ENCODE data around the gene LRRC15.

Gene LRRC15

GRCh38 chr3:194330160-194330559 is 39.4 kb downstream of the LRRC15 start:
- no peak for DNase-seq

DNA sequence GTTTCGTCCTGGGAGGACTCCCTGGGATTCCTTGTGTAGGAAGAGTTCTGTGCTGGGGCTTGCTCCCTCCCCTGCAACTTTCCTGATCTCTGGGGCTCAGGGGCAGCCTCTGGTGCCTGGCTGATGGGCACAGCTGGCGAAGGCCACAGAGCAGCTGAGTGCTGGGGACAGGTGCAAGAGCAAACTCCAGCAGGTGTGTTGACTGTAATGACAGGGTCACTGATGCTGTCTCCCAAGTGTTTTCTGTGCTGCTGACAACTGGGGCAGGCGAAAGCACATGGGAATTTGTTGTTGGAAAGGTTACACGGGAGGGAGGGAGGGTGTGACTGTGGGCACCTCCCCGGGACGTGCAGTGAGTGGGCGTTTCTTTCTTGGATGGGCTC is 40.0 kb downstream of the LRRC15 start:
- DNase-seq, result no peak

- no peak for DNase-seq
These were observed 40.5 kb downstream of the LRRC15 start for GRCh38 chr3:194328942-194329582.

- no peak for DNase-seq
These were observed 41.4 kb downstream of the LRRC15 start for GRCh38 chr3:194328053-194328657.

DNA sequence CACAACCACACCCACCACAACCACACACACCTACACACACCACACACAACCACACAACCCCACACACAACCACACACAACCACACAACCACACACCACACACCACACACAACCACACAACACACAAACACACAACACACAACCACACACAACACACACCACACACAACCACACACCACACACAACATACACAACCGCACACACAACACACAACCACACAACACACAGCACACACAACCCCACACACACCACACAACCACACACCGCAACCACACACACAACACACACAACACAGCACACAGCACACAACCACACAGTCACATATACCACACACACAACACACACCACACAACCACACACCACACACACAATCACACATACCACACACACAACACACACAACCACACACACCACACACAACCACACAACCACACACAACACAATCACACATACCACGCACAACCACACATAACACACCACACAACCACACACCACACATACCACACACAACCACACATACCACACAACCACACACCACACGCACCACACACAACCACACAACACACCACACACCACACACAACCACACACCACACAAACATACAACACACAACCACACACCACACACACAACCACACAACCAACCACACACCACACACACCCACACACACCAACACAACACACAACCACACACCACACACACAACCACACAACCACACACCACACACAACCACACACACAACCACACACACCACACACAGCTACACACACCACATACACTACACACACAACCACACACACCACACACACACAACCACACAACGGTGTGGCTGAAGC is 42.1 kb downstream of the LRRC15 start:
- DNase-seq, result no peak

DNA sequence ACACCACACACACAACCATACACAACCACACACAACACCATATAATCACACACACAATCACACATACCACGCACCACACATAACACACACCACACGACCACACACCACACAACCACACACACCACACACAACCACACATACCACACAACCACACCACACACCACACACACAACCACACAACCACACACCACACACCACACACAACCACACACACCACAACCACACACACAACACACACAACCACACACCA is 42.6 kb downstream of the LRRC15 start:
- no peak for DNase-seq

DNA sequence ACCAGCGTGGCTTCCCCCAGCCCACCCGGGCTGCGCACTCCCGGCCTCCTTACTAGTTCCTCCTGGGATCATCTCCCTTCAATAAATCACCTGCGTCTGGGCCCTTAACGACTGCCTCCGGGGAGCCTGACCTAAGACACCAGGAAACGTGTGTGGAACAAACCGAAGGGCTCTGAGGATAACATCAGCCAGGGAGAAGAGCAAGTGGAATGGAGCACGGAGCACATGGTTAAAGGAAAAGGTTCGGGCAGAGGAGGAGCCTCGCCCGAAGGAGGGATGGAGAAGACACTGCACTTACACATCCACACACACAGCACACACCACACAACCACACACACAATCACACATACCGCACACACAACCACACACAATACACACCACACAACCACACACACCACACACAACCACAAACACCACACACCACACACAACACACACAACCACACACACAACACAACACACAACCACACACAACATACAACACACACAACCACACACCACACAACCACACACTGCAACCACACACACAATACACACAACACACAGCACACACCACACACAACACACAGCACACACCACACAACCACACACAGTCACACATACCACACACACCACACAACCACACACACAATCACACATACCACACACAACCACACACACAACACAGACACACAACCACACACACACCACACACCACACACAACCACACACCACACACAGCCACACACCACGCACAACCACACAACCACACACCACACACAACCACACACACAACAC is 43.2 kb downstream of the LRRC15 start:
- peak; percentile 39 for DNase-seq

GRCh38 chr3:194325424-194326153 is 44.0 kb downstream of the LRRC15 start:
- peak; percentile 37 for DNase-seq

DNA sequence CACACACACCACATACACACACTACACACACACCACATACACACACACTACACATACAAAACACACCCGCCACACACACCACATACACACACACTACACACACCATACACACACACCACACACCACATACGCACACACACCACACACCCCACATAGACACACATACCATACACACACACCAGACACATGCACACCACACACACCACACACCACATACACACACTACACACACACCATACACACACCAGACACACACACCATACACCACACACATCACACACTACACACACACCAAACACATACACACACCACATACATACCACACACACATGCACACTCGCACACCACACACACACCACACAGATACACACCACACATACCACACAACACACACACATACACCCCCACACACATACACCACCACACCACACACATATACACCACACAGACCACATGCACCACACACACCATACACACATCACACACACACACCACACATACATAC is 44.7 kb downstream of the LRRC15 start:
- DNase-seq, result no peak

DNA sequence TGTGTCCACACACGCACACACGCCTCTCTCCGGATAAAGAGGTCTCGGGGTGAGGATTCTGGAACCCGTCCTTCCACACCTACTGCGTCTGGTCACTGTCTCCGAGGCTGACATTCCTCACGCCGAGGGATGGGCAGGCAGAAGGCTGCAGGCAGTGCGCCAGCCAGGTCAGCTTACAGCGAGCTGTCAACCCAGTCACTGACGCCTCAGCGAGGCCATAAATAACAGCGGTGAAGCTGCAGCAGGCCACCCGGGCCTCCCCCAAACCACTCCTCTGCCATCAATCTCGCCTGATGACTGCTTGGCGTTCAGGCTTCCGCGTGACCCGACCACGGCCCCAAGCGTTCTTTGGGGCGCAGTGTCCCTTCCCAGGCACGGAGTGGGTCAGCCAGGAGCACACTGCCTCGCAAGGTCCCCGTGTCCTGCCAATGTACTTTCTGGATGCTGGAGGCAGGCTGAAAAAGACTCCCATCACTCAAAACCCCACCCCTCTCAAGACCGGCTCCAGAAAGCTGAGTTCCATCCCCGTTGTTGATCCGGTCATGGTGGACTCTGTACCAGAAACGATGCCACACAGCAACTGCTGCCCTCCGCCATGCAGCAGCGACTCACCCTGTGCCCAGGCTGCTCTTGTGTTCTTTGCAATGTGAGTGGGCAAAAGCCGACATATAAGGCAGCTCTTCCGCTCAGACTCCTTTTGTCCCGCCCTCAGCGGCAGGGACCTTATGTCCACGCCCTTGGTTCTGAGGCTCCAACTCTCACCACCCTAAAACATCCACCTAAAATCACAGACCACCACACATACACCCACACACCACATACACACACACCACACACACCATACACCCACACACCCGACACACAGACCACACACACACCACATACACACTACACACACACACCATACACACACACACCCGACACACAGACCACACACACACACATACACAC is 45.5 kb downstream of the LRRC15 start:
- peak; percentile 68 for DNase-seq

GRCh38 chr3:194322678-194323211 is 46.8 kb downstream of the LRRC15 start:
- DNase-seq, result peak; percentile 88

GRCh38 chr3:194321693-194322640 is 47.6 kb downstream of the LRRC15 start:
- DNase-seq, result no peak

DNA sequence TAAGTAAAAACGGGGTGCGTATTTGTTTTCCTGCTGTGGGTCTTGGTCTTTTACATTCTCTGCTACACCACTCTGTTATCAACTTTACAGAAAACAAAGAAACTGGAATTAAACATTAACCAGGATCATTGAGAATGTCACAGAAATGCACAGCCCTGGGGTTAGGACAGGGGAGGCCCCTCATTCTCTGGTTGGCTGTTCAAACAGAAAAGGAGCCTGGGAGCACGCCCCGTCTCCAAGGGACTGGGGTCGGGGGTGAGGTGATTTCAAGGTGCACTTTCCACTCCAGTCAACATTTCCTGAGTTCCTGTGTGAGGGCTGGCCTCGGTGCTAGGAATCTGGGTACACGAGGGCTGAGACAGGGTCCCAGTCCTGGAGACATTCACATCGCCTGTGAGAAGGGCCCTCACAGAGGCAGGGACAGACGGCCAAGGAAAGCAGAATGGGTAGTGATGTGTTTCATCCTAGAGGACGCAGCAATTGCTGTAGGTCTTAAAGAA is 48.7 kb downstream of the LRRC15 start:
- no peak for DNase-seq

- DNase-seq, result no peak
These were observed 49.4 kb downstream of the LRRC15 start for GRCh38 chr3:194320100-194320499.

- DNase-seq, result no peak
These were observed 50.9 kb downstream of the LRRC15 start for GRCh38 chr3:194318511-194319161.

- no peak for DNase-seq
These were observed 52.6 kb downstream of the LRRC15 start for GRCh38 chr3:194316918-194317317.

DNA sequence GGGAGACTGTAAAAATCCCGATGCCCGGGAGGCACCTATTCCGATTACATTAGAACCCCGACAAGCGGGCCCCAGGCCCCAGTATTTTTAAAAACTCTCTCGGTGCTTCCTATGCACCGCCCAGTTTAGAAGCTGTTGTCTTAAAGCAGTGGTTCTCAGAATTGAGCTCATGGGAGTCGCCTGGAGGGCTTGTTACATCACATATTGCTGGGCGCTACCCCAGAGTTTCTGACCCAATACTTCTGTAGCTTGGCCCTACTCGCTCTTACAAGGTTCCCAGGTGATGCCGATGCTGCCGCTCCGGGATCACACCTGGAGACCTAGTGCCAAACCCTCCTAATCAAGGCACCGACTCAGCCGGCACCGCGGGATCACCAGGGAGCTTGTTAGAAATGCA is 53.6 kb downstream of the LRRC15 start:
- DNase-seq, result no peak

- peak; percentile 72 for DNase-seq
These were observed 54.2 kb downstream of the LRRC15 start for GRCh38 chr3:194315088-194315964.

Data from hematopoietic multipotent progenitor cell treated with erythropoietin and hydrocortisone succinate and interleukin-3 and kit ligand, for 8 days (in vitro differentiated cells).